GM18526 (cell line): ENCODE data around the gene CCDC88C.
A peak's percentile ranks its signal among the peaks of the same experiment; 100 is the strongest.

Experiments
- POLR2A ChIP-seq: IDR thresholded peaks from 3 replicates; pipeline ENCODE4 v1.6.1; 2011; ENCODE audit not compliant: insufficient read length; ENCODE audit errors: extremely low read depth

CCDC88C gene

GRCh38 chr14:91376547-91377477 is 40.8 kb downstream of the CCDC88C start:
- TF ChIP-seq POLR2A, result no peak

- no peak for TF ChIP-seq POLR2A
Observed at GRCh38 chr14:91375720-91376452, 41.7 kb downstream of the CCDC88C start.

GRCh38 chr14:91374879-91375702 is 42.5 kb downstream of the CCDC88C start:
- TF ChIP-seq POLR2A, result no peak

GRCh38 chr14:91374287-91374878 is 43.2 kb downstream of the CCDC88C start:
- no peak for TF ChIP-seq POLR2A

- TF ChIP-seq POLR2A, result no peak
Observed at GRCh38 chr14:91373591-91374254, 43.9 kb downstream of the CCDC88C start.

GRCh38 chr14:91372671-91373495 is 44.7 kb downstream of the CCDC88C start:
- TF ChIP-seq POLR2A, result peak; percentile 42

GRCh38 chr14:91371990-91372375 is 45.6 kb downstream of the CCDC88C start:
- no peak for TF ChIP-seq POLR2A

- TF ChIP-seq POLR2A, result no peak
Observed at GRCh38 chr14:91371011-91371989, 46.3 kb downstream of the CCDC88C start.

GRCh38 chr14:91369628-91370445 is 47.8 kb downstream of the CCDC88C start:
- no peak for TF ChIP-seq POLR2A

- TF ChIP-seq POLR2A, result no peak
Observed at GRCh38 chr14:91368776-91369416, 48.7 kb downstream of the CCDC88C start.
